Muscle layer of duodenum (tissue), 2 donors: ENCODE data around the gene DEUP1.

ENCODE experiments used
- H3K27ac ChIP-seq: one replicate; pipeline ENCODE4 v1.7.0; 2013; ENCODE audit warnings: mild to moderate bottlenecking, low read length
- H3K27me3 ChIP-seq: one replicate; pipeline ENCODE4 v1.7.0; 2013; ENCODE audit warnings: low read depth, mild to moderate bottlenecking, control low read depth, low read length
- H3K36me3 ChIP-seq, 2 donors: one replicate each; pipeline ENCODE4 v1.7.0; 2013; ENCODE audit warnings: low read length in 2 of 2, control low read depth in 1 of 2, mild to moderate bottlenecking in 1 of 2; ENCODE audit not compliant: insufficient read depth in 2 of 2, control insufficient read depth in 1 of 2
- H3K4me1 ChIP-seq, 2 donors: one replicate each; pipeline ENCODE4 v1.7.0; 2013; ENCODE audit warnings: low read length in 2 of 2, mild to moderate bottlenecking in 2 of 2, control low read depth in 1 of 2, moderate library complexity in 1 of 2; ENCODE audit not compliant: insufficient read depth in 2 of 2, control insufficient read depth in 1 of 2
- H3K4me3 ChIP-seq, 2 donors: one replicate each; pipeline ENCODE4 v1.7.0; 2013; ENCODE audit warnings: low read length in 2 of 2, low read depth in 1 of 2, mild to moderate bottlenecking in 1 of 2
- H3K9me3 ChIP-seq, 2 donors: one replicate each; pipeline ENCODE4 v1.7.0; 2013; ENCODE audit warnings: low read length in 2 of 2, control low read depth in 1 of 2, mild to moderate bottlenecking in 1 of 2; ENCODE audit not compliant: control insufficient read depth in 1 of 2
- donor health status: healthy.

DEUP1 gene

GRCh38 chr11:93319224-93319839 lies 11.2 kb upstream of the DEUP1 start:
- no peak overlapping the region for H3K27ac ChIP-seq
- peaks cover 0 to 7% of the 10 kb centered on the region in 2 donors for H3K9me3 ChIP-seq
- no peak overlapping the region for H3K4me3 ChIP-seq
- H3K4me1 ChIP-seq = no peaks in the 10 kb centered on the region
- H3K27me3 ChIP-seq = no peaks in the 10 kb centered on the region
- no peaks in the 10 kb centered on the region for H3K36me3 ChIP-seq

- H3K36me3 ChIP-seq = no peaks in the 10 kb centered on the region
- no peak overlapping the region for H3K27ac ChIP-seq
- no peaks in the 10 kb centered on the region for H3K27me3 ChIP-seq
- no peaks in the 10 kb centered on the region for H3K4me1 ChIP-seq
- peaks cover 0 to 7% of the 10 kb centered on the region in 2 donors for H3K9me3 ChIP-seq
- H3K4me3 ChIP-seq = no peak overlapping the region
Measured at GRCh38 chr11:93320230-93320629, 10.3 kb upstream of the DEUP1 start.

GRCh38 chr11:93322207-93322606 lies 8.3 kb upstream of the DEUP1 start:
- H3K27me3 ChIP-seq = no peaks in the 10 kb centered on the region
- no peak overlapping the region for H3K27ac ChIP-seq
- H3K4me1 ChIP-seq = no peaks in the 10 kb centered on the region
- H3K36me3 ChIP-seq = no peaks in the 10 kb centered on the region
- H3K4me3 ChIP-seq = no peak overlapping the region
- H3K9me3 ChIP-seq = peaks cover 0 to 7% of the 10 kb centered on the region in 2 donors

- Histone ChIP-seq H3K27me3 (no peaks in the 10 kb centered on the region), H3K4me3 (no peak overlapping the region), H3K27ac (no peak overlapping the region), H3K9me3 (peaks cover 0 to 7% of the 10 kb centered on the region in 2 donors), H3K4me1 (no peaks in the 10 kb centered on the region), H3K36me3 (no peaks in the 10 kb centered on the region)
Measured at GRCh38 chr11:93323747-93324146, 6.8 kb upstream of the DEUP1 start.

- H3K4me3 ChIP-seq = no peak overlapping the region
- peaks cover 0 to 2% of the 10 kb centered on the region in 2 donors for H3K9me3 ChIP-seq
- no peak overlapping the region for H3K27ac ChIP-seq
- H3K36me3 ChIP-seq = no peaks in the 10 kb centered on the region
- H3K4me1 ChIP-seq = no peaks in the 10 kb centered on the region
- H3K27me3 ChIP-seq = no peaks in the 10 kb centered on the region
Measured at GRCh38 chr11:93324500-93324899, 6.0 kb upstream of the DEUP1 start.

- Histone ChIP-seq H3K27ac (no peak overlapping the region), H3K27me3 (no peaks in the 10 kb centered on the region), H3K9me3 (no peaks in the 10 kb centered on the region), H3K4me3 (no peak overlapping the region), H3K4me1 (no peaks in the 10 kb centered on the region), H3K36me3 (no peaks in the 10 kb centered on the region)
Measured at GRCh38 chr11:93326681-93327080, 3.9 kb upstream of the DEUP1 start.

GRCh38 chr11:93329936-93330445 lies 551 bp upstream of the DEUP1 start:
- Histone ChIP-seq H3K4me1 (no peaks in the 10 kb centered on the region), H3K9me3 (no peaks in the 10 kb centered on the region), H3K4me3 (peak overlapping the region; percentile 37 to 62), H3K36me3 (no peaks in the 10 kb centered on the region), H3K27ac (no peak overlapping the region), H3K27me3 (no peaks in the 10 kb centered on the region)

GRCh38 chr11:93340223-93340622 lies 9.7 kb downstream of the DEUP1 start:
- H3K4me3 ChIP-seq = no peak overlapping the region
- no peaks in the 10 kb centered on the region for H3K4me1 ChIP-seq
- no peaks in the 10 kb centered on the region for H3K9me3 ChIP-seq
- H3K27me3 ChIP-seq = no peaks in the 10 kb centered on the region
- H3K27ac ChIP-seq = no peak overlapping the region
- H3K36me3 ChIP-seq = no peaks in the 10 kb centered on the region

- no peaks in the 10 kb centered on the region for H3K9me3 ChIP-seq
- no peak overlapping the region for H3K27ac ChIP-seq
- H3K27me3 ChIP-seq = no peaks in the 10 kb centered on the region
- no peaks in the 10 kb centered on the region for H3K4me1 ChIP-seq
- no peaks in the 10 kb centered on the region for H3K36me3 ChIP-seq
- no peak overlapping the region for H3K4me3 ChIP-seq
Measured at GRCh38 chr11:93344855-93345333, 14.4 kb downstream of the DEUP1 start.

GRCh38 chr11:93348930-93349329 lies 18.4 kb downstream of the DEUP1 start:
- H3K4me1 ChIP-seq = no peaks in the 10 kb centered on the region
- no peak overlapping the region for H3K27ac ChIP-seq
- no peaks in the 10 kb centered on the region for H3K27me3 ChIP-seq
- H3K36me3 ChIP-seq = no peaks in the 10 kb centered on the region
- no peak overlapping the region for H3K4me3 ChIP-seq
- no peaks in the 10 kb centered on the region for H3K9me3 ChIP-seq

- no peak overlapping the region for H3K4me3 ChIP-seq
- H3K27ac ChIP-seq = no peak overlapping the region
- no peaks in the 10 kb centered on the region for H3K27me3 ChIP-seq
- H3K4me1 ChIP-seq = no peaks in the 10 kb centered on the region
- H3K36me3 ChIP-seq = no peaks in the 10 kb centered on the region
- H3K9me3 ChIP-seq = no peaks in the 10 kb centered on the region
Measured at GRCh38 chr11:93350835-93351234, 20.3 kb downstream of the DEUP1 start.

GRCh38 chr11:93359396-93359795 lies 28.9 kb downstream of the DEUP1 start:
- Histone ChIP-seq H3K27me3 (no peaks in the 10 kb centered on the region), H3K4me3 (no peak overlapping the region), H3K9me3 (no peaks in the 10 kb centered on the region), H3K27ac (no peak overlapping the region), H3K36me3 (no peaks in the 10 kb centered on the region), H3K4me1 (no peaks in the 10 kb centered on the region)
